K562 (cell line): ENCODE data around the gene R3HDM2. TPM values are rescaled to one million over a fixed set of nuclear protein-coding genes. Genes with fewer than 3 reads are reported as not detected.

Experiments used
- BRF2 ChIP-seq: IDR thresholded peaks from 3 replicates; pipeline ENCODE4 v1.6.1; 2011; ENCODE audit warnings: borderline replicate concordance, mild to moderate bottlenecking; ENCODE audit not compliant: insufficient read length, insufficient read depth
- CTCF ChIP-seq, 3 experiments: IDR thresholded peaks in 2 of 3; conservative IDR thresholded peaks in 1 of 3; 2 replicates each; pipeline ENCODE4 v1.5.1; 2011 to 2012; ENCODE audit warnings: low read length in 3 of 3, mild to moderate bottlenecking in 3 of 3, control low read depth in 2 of 3, improper control_type of control experiment in 1 of 3, inconsistent platforms in 1 of 3, low read depth in 1 of 3, mixed read lengths in 1 of 3, moderate library complexity in 1 of 3; ENCODE audit not compliant: insufficient read depth in 2 of 3
- CTCFL ChIP-seq: IDR thresholded peaks from 2 replicates; pipeline ENCODE4 v1.6.1; 2011; ENCODE audit warnings: borderline replicate concordance, low read depth, mild to moderate bottlenecking, moderate library complexity, low read length; ENCODE audit not compliant: insufficient read depth, poor library complexity, severe bottlenecking
- E4F1 ChIP-seq: fragments of 250-450 bp; sonication (Bioruptor Pico); IDR thresholded peaks from 2 replicates; pipeline ENCODE4 v1.5.0; 2021; ENCODE audit warnings: mild to moderate bottlenecking, borderline replicate concordance
- RAD21 ChIP-seq, 2 experiments: fragments of 250-450 bp in 1 of 2; fragments of 450-650 bp in 1 of 2; sonication (Bioruptor Pico) in 1 of 2; formaldehyde crosslinking in 1 of 2; IDR thresholded peaks in 1 of 2; conservative IDR thresholded peaks in 1 of 2; 2 replicates each; pipeline versions ENCODE4 v1.4.0 to v1.8.0; 2020 to 2022; ENCODE audit warnings: mild to moderate bottlenecking in 2 of 2, moderate library complexity in 1 of 2
- ZNF384 ChIP-seq: IDR thresholded peaks from 2 replicates; pipeline ENCODE4 v1.6.1; 2012; ENCODE audit warnings: low read depth, low read length, improper control_type of control experiment
- polyA plus RNA-seq, 8 experiments: library from polyadenylated mRNA; depleted of rRNA in 4 of 8; stranded (reverse) in 5 of 8; unstranded in 3 of 8; fragments of >200 nt; fragmentation: Nextera tagmentation in 2 of 8; fragmentation: Illumina TruSeq in 1 of 8; extraction: Ambion mirVana in 2 of 8; extraction: Trizol in 1 of 8; gene quantifications; 2 replicates each; pipeline versions ENCODE4 v1.2.1 to v1.2.3, GENCODE V29; 2011 to 2014; ENCODE audit warnings: inconsistent platforms in 1 of 8, missing spikeins in 1 of 8
- total RNA-seq, 7 experiments: library from RNA; depleted of rRNA in 6 of 7; stranded (reverse); fragments of >200 nt in 6 of 7; fragmentation: Illumina TruSeq in 2 of 7; extraction: Trizol in 2 of 7; gene quantifications; 2 replicates each; pipeline versions ENCODE4 v1.2.1 to v1.2.3, GENCODE V29; 2011 to 2021; ENCODE audit warnings: low replicate concordance in 1 of 7

The R3HDM2 gene
- total and polyA plus RNA-seq, 9 of the 15 experiments (the other 6 are each of a cell fraction or from before 2014, with no cell fraction given): 3.3 to 18.8 (median 9.0) TPM

GRCh38 chr12:57276935-57277563 lies 153.8 kb downstream of the R3HDM2 start (continued):
- peak; percentile 35 for TF ChIP-seq CTCFL
- TF ChIP-seq CTCF (IDR thresholded peaks at IDR 0.05 in 2 of 3, conservative IDR thresholded peaks at IDR 0.05 in 1 of 3; ENCODE audit: insufficient read depth in 2 of 3, low read depth in 1 of 3, low read length in 3 of 3): peak; percentile 62 to 73 (median 71)
- peak; percentile 97 for TF ChIP-seq ZNF384
- TF ChIP-seq BRF2: no peak
- no peak for TF ChIP-seq E4F1 (CRISPR knock-in tag)
- TF ChIP-seq RAD21 (CRISPR knock-in tag; conservative IDR thresholded peaks at IDR 0.05 in 1 of 2, IDR thresholded peaks at IDR 0.05 in 1 of 2): peak; percentile 10 to 40; a peak in 2 of 4 replicates
